CD4-positive, CD25-positive, alpha-beta regulatory T cell (primary cell): Measurements from ENCODE around the gene BCL2A1. TPM values are rescaled to one million over a fixed set of nuclear protein-coding genes. Genes with fewer than 3 reads are reported as not detected.

ENCODE experiments used
- ATAC-seq, 2 donors: fragments of 150-1000 bp; cut with Tn5 transposase; one replicate each; pipeline ENCODE4 v1.10.0; 2021; ENCODE audit warnings: low read depth in 2 of 2, moderate number of reproducible peaks in 2 of 2, moderate library complexity in 1 of 2
- DNase-seq, 3 donors: peaks; one replicate each; pipeline versions ENCODE4 v3.0.0 to v3.0.0-alpha.2; 2012 to 2022; ENCODE audit warnings: mixed read lengths in 1 of 3
- H3K27ac ChIP-seq: one replicate; pipeline ENCODE4 v1.7.0; 2013; ENCODE audit warnings: mild to moderate bottlenecking, low read length; ENCODE audit not compliant: insufficient read depth, poor library complexity, severe bottlenecking
- H3K27me3 ChIP-seq: one replicate; pipeline ENCODE4 v1.7.0; 2013; ENCODE audit warnings: low read length; ENCODE audit not compliant: control insufficient read depth, insufficient read depth
- H3K36me3 ChIP-seq: one replicate; pipeline ENCODE4 v1.7.0; 2013; ENCODE audit warnings: mild to moderate bottlenecking, low read length, moderate library complexity; ENCODE audit not compliant: control insufficient read depth, insufficient read depth
- H3K4me1 ChIP-seq: 2 replicates; pipeline ENCODE4 v1.7.0; 2013; ENCODE audit warnings: mild to moderate bottlenecking, low read length; ENCODE audit not compliant: insufficient read depth, control insufficient read depth, poor library complexity, severe bottlenecking
- H3K4me3 ChIP-seq: one replicate; pipeline ENCODE4 v1.7.0; 2013; ENCODE audit warnings: low read depth, mild to moderate bottlenecking, low read length, moderate library complexity
- H3K9me3 ChIP-seq, 2 experiments: 1 replicate in 1 of 2; 2 replicates in 1 of 2; pipeline ENCODE4 v1.7.0; 2013; ENCODE audit warnings: low read length in 2 of 2, mild to moderate bottlenecking in 1 of 2, moderate library complexity in 1 of 2; ENCODE audit not compliant: control insufficient read depth in 2 of 2
- H3K27ac Mint-ChIP-seq, 3 donors: one replicate each; pipeline ENCODE4 v1.8.0; 2020 to 2022; ENCODE audit warnings: mild to moderate bottlenecking in 3 of 3, mixed read lengths in 3 of 3, moderate library complexity in 2 of 3
- H3K27me3 Mint-ChIP-seq: one replicate; pipeline ENCODE4 v1.8.0; 2022; ENCODE audit warnings: mild to moderate bottlenecking, mixed read lengths
- H3K36me3 Mint-ChIP-seq: one replicate; pipeline ENCODE4 v1.8.0; 2020; ENCODE audit warnings: mixed read lengths
- H3K4me1 Mint-ChIP-seq, 4 donors: one replicate each; pipeline ENCODE4 v1.8.0; 2020 to 2022; ENCODE audit warnings: mixed read lengths in 4 of 4, mild to moderate bottlenecking in 1 of 4
- H3K4me3 Mint-ChIP-seq, 4 donors: one replicate each; pipeline ENCODE4 v1.8.0; 2020 to 2022; ENCODE audit warnings: mild to moderate bottlenecking in 4 of 4, mixed read lengths in 4 of 4, moderate library complexity in 3 of 4
- H3K9me3 Mint-ChIP-seq, 7 donors: one replicate each; pipeline ENCODE4 v1.8.0; 2020 to 2022; ENCODE audit warnings: mixed read lengths in 7 of 7, mild to moderate bottlenecking in 3 of 7, moderate library complexity in 2 of 7
- polyA plus RNA-seq, 4 donors: library from polyadenylated mRNA; unstranded; fragments of 300-500 nt; fragmentation: Illumina TruSeq; gene quantifications; one replicate each; pipeline ENCODE4 v1.2.3, GENCODE V29; 2021
- total RNA-seq: library from RNA; stranded (reverse); gene quantifications from one replicate; pipeline ENCODE4 v1.2.3, GENCODE V29; 2022

The BCL2A1 gene
- total and polyA plus RNA-seq, 5 donors from 2014 or later: 12.3 to 25.4 (median 14.9) TPM

DNA sequence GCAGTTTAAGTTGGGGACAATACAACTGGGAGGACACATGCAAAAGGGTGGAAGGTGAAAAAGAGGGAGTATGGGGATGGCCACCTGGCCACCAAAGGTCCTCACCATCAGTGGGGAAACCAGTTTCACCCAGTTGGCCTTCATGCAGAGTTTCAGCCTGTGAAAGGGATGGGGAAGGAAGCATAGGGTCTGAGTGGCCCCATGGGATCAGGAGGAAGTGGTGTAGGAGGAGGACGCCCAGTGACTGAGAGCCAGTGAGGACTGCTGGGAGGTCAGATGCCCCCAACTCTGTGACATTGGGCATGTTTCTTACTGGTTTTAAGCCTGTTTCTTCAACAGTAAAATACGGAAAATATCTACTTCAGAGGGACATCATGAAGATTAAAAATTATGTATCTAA, 16.3 kb downstream of the BCL2A1 start:
- ATAC-seq (no peak), DNase-seq (no peak)
- H3K4me1 ChIP-seq: peaks cover 12% of the 10 kb centered on the region
- Mint-ChIP-seq H3K36me3 (no peaks in the 10 kb centered on the region), H3K4me3 (no peak overlapping the region), H3K4me1 (peaks cover 11 to 23% (median 17%) of the 10 kb centered on the region in 4 donors), H3K27me3 (no peaks in the 10 kb centered on the region), H3K27ac (peak overlapping the region in 2 of 3 donors; percentile 45 to 82), H3K9me3 (no peaks in the 10 kb centered on the region)
- no peaks in the 10 kb centered on the region for H3K9me3 ChIP-seq
- H3K36me3 ChIP-seq: no peaks in the 10 kb centered on the region
- H3K27me3 ChIP-seq: no peaks in the 10 kb centered on the region
- H3K4me3 ChIP-seq: no peak overlapping the region
- H3K27ac ChIP-seq: no peak overlapping the region

DNA sequence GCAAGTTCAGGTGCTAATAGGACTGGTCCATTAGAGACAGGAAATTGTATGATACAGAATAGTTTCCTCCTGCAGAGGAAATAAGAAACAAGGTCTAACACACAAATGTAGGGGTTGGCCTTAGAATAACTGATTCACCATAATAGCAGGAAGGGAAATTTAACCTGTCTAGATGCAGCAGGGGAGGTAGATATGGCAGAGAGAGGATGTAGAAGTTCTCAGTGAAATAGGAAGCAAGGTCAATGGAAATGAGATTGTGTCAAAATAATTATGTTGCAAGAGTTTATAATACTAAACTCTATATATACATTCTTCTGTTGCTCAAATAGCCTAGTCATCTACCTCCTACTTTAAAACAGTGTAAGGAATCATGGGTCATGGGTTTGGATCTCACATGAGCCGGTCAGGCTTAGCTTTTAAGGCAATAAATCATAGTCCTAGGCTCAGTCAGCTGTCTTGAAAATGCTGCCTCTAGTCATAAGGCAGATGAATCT, 17.0 kb downstream of the BCL2A1 start:
- Histone ChIP-seq H3K9me3 (no peaks in the 10 kb centered on the region), H3K36me3 (no peaks in the 10 kb centered on the region), H3K27me3 (no peaks in the 10 kb centered on the region), H3K4me3 (peak overlapping the region; percentile 7), H3K4me1 (peaks cover 12% of the 10 kb centered on the region), H3K27ac (no peak overlapping the region)
- Mint-ChIP-seq H3K4me1 (peaks cover 11 to 23% (median 17%) of the 10 kb centered on the region in 4 donors), H3K27me3 (no peaks in the 10 kb centered on the region), H3K9me3 (no peaks in the 10 kb centered on the region), H3K4me3 (no peak overlapping the region), H3K36me3 (no peaks in the 10 kb centered on the region), H3K27ac (peak overlapping the region; percentile 9 to 82 (median 76))
- peak; percentile 80 to 87 for ATAC-seq
- peak in 2 of 3 donors; percentile 17 to 56 for DNase-seq

GRCh38 chr15:79952329-79952728, 18.7 kb downstream of the BCL2A1 start:
- ATAC-seq: no peak
- H3K4me1 Mint-ChIP-seq: peaks cover 11 to 27% (median 16%) of the 10 kb centered on the region in 4 donors
- no peak overlapping the region for H3K4me3 Mint-ChIP-seq
- peak overlapping the region in 1 of 3 donors; percentile 29 for H3K27ac Mint-ChIP-seq
- no peaks in the 10 kb centered on the region for H3K27me3 Mint-ChIP-seq
- H3K27ac ChIP-seq: no peak overlapping the region
- H3K9me3 Mint-ChIP-seq: no peaks in the 10 kb centered on the region
- no peaks in the 10 kb centered on the region for H3K36me3 Mint-ChIP-seq
- no peaks in the 10 kb centered on the region for H3K36me3 ChIP-seq
- H3K27me3 ChIP-seq: no peaks in the 10 kb centered on the region
- H3K4me1 ChIP-seq: peaks cover 12% of the 10 kb centered on the region
- no peak for DNase-seq
- no peak overlapping the region for H3K4me3 ChIP-seq
- H3K9me3 ChIP-seq: no peaks in the 10 kb centered on the region

- Histone ChIP-seq H3K4me3 (no peak overlapping the region), H3K27ac (no peak overlapping the region), H3K27me3 (no peaks in the 10 kb centered on the region), H3K4me1 (peaks cover 12% of the 10 kb centered on the region), H3K9me3 (no peaks in the 10 kb centered on the region), H3K36me3 (no peaks in the 10 kb centered on the region)
- Mint-ChIP-seq H3K36me3 (no peaks in the 10 kb centered on the region), H3K9me3 (no peaks in the 10 kb centered on the region), H3K27me3 (peaks cover 8% of the 10 kb centered on the region), H3K4me1 (peaks cover 12 to 25% (median 17%) of the 10 kb centered on the region in 4 donors), H3K4me3 (no peak overlapping the region), H3K27ac (no peak overlapping the region)
- ATAC-seq (no peak), DNase-seq (no peak)
Measured at GRCh38 chr15:79950247-79950646, 20.7 kb downstream of the BCL2A1 start.

GRCh38 chr15:79948761-79949160, 22.2 kb downstream of the BCL2A1 start:
- DNase-seq: no peak
- Histone ChIP-seq H3K27ac (no peak overlapping the region), H3K4me1 (peaks cover 2% of the 10 kb centered on the region), H3K4me3 (no peak overlapping the region), H3K36me3 (no peaks in the 10 kb centered on the region), H3K27me3 (no peaks in the 10 kb centered on the region), H3K9me3 (no peaks in the 10 kb centered on the region)
- Mint-ChIP-seq H3K36me3 (no peaks in the 10 kb centered on the region), H3K27ac (no peak overlapping the region), H3K4me1 (peaks cover 8 to 13% (median 10%) of the 10 kb centered on the region in 4 donors), H3K27me3 (peaks cover 8% of the 10 kb centered on the region), H3K9me3 (no peaks in the 10 kb centered on the region), H3K4me3 (no peak overlapping the region)
- ATAC-seq: no peak

GRCh38 chr15:79948095-79948695, 22.8 kb downstream of the BCL2A1 start:
- no peaks in the 10 kb centered on the region for H3K36me3 ChIP-seq

DNA sequence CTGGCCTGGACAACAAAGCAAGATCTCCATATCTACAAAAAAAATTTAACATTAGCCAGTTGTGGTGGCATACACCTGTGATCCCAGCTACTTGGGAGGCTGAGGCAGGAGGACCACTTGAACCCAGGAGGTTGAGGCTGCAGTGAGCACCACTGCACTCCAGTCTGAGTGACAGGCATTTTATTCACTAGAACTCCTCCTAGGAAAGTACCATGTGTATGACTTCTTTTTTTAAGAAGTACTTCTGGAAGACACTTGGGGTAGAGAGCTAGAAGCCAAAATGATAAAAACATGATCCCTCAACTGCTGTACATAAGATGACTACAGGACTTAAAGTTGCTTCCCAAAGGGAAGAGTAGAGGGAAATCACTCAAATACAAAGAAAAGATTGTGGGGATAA, 24.0 kb downstream of the BCL2A1 start:
- ATAC-seq (no peak), DNase-seq (no peak)
- no peak overlapping the region for H3K4me3 Mint-ChIP-seq
- Histone ChIP-seq H3K27me3 (no peaks in the 10 kb centered on the region), H3K9me3 (no peaks in the 10 kb centered on the region), H3K36me3 (no peaks in the 10 kb centered on the region), H3K4me3 (no peak overlapping the region), H3K4me1 (no peaks in the 10 kb centered on the region), H3K27ac (no peak overlapping the region)
- peak overlapping the region in 1 of 3 donors; percentile 4 for H3K27ac Mint-ChIP-seq
- H3K27me3 Mint-ChIP-seq: peaks cover 8% of the 10 kb centered on the region
- H3K9me3 Mint-ChIP-seq: no peaks in the 10 kb centered on the region
- no peaks in the 10 kb centered on the region for H3K36me3 Mint-ChIP-seq
- peaks cover 0 to 4% (median 2%) of the 10 kb centered on the region in 4 donors for H3K4me1 Mint-ChIP-seq

More at GRCh38 chr15:79948095-79948695, 22.8 kb downstream of the BCL2A1 start:
- Mint-ChIP-seq H3K27ac (peak overlapping the region in 1 of 3 donors; percentile 65), H3K9me3 (no peaks in the 10 kb centered on the region), H3K4me3 (no peak overlapping the region), H3K27me3 (peaks cover 8% of the 10 kb centered on the region), H3K36me3 (no peaks in the 10 kb centered on the region), H3K4me1 (peaks cover 2 to 7% (median 4%) of the 10 kb centered on the region in 4 donors)
- no peaks in the 10 kb centered on the region for H3K9me3 ChIP-seq
- DNase-seq: peak in 1 of 3 donors; percentile 32
- peak in 1 of 2 donors; percentile 22 for ATAC-seq
- no peaks in the 10 kb centered on the region for H3K27me3 ChIP-seq
- no peak overlapping the region for H3K27ac ChIP-seq
- no peaks in the 10 kb centered on the region for H3K4me1 ChIP-seq
- no peak overlapping the region for H3K4me3 ChIP-seq

- H3K27ac ChIP-seq: no peak overlapping the region
- no peak for DNase-seq
- no peak overlapping the region for H3K4me3 Mint-ChIP-seq
Measured at GRCh38 chr15:79944622-79945021, 26.4 kb downstream of the BCL2A1 start.

More at GRCh38 chr15:79944622-79945021, 26.4 kb downstream of the BCL2A1 start:
- Histone ChIP-seq H3K36me3 (no peaks in the 10 kb centered on the region), H3K4me3 (no peak overlapping the region), H3K9me3 (no peaks in the 10 kb centered on the region), H3K4me1 (no peaks in the 10 kb centered on the region), H3K27me3 (peaks cover 3% of the 10 kb centered on the region)
- ATAC-seq: no peak
- no peaks in the 10 kb centered on the region for H3K9me3 Mint-ChIP-seq
- peaks cover 8% of the 10 kb centered on the region for H3K27me3 Mint-ChIP-seq
- no peak overlapping the region for H3K27ac Mint-ChIP-seq
- no peaks in the 10 kb centered on the region for H3K36me3 Mint-ChIP-seq
- H3K4me1 Mint-ChIP-seq: peaks cover 0 to 4% (median 2%) of the 10 kb centered on the region in 4 donors
